Measurements from ENCODE around the gene CFAP57.

CFAP57 gene

DNA sequence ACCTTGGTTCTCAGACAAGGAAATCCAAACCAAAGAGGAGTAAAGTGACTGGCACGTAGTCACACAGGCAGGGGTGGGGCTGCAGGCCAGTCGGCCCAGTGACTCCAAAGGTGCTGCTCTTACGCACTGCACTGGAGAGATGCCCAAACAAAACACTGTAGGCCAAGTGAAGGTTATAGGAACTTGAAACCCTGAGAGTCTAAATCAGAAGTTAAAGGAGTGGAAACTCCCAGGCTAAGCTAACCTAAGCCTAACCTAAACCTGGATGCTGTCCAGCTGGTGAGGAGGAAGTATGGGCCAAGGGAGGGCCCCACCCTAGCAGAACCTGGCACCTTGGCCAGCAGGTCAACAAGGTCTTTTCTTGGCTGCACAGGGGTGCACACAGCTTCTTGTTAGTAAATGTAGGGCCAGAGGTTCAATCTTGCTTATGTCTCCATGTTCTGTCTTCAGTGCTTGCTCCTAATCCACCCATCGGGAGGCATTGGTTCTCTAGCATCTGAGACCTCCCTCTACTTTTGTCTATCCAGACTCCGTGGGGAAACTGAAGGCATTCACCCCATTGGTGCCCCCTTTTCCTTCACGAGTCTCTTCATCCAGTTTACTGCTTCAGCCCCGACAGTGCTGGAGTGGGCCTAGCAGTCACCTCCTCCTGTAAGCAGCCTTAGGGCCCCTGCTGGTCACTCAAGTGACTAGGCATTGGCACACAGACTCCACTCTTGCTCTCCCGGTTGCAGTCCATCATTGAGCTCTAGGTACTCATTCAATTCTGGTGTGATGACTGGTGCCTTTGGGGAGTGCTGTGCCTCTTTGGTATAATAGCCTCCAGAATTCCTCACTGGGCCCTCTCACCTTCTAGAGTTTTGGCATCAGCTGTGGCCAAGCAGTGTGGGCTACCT lies 84.8 kb downstream of the CFAP57 start:
- no peak for DNase-seq

DNA sequence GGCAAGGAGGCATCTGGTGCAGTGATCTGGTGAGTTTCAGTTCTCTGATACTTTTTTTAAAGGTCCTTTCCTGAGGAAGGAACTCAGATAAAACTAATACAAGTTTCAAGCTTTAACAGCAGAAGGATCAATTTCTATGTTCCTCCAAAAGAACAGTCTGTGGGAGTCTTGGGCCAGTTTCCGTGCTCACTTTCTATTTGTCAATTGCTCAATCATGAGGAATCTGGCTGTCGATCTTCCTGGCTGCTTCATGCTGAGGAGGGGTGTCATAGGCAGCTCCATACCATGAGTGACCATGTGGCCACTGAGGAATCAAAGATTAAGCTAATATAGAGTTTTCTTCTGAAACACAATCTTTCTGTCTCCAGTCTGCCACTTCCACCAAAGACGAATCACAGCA lies 86.2 kb downstream of the CFAP57 start:
- DNase-seq = no peak

DNA sequence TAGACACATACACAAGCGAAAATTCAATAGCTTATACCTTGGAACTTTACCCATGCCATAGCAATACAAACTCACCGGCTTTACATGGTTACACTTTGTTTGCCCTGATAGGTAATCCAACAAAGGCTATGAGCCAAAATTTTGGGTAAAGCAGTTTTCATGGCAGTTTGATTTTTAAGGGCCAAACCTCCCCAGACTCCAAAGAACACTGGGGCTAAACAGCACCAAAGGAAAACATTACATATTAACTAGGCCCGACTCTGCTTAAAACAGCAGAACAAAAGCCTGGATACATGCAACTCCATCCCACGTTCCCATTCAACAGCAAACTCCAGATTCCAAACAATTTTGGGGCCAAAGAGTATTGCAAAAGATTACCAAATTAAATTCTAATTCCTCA lies 93.3 kb downstream of the CFAP57 start:
- no peak for DNase-seq

DNA sequence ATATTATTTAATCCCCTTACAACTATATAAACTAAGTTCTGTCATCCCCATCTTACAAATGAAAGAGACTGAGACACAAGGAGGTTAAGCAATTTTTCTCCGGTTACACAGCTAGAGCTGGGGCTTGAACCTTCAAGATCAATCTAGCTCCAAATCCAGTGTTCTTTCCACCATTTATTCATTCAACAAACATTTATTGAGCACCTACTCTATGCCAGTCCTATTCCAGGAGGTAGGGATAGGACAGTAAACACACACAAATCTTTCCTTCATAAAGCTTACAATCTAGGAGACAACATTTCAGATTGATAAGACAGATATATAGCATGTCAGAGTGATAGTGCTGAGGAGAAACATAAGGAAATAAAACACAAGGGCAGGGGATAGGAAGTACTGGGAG lies 94.8 kb downstream of the CFAP57 start:
- DNase-seq = no peak

DNA sequence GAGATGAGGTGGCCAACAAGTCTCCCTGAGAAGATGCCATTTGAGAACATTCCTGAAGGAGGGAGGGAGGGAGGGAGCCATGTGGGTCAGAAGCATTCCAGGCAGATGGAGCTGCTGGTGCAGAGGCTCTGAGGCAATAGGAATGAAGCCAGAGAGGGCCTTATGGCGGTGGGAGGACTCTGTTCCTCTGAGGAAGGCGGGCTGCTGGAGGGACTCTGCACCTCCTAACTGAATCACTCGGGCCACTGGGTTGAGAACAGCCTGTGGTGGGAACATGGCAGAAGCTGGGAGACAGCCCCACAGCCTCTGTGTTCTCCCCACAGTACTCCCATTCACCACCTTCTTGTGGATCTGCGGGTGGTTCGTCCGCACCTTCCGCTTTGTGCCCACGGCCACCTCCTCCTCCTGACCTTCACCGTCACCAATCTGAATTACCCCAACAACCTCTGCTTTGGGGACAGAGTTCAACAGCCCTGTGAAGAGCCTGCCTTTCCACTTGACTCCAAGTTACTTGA lies 95.2 kb downstream of the CFAP57 start:
- no peak for DNase-seq

DNA sequence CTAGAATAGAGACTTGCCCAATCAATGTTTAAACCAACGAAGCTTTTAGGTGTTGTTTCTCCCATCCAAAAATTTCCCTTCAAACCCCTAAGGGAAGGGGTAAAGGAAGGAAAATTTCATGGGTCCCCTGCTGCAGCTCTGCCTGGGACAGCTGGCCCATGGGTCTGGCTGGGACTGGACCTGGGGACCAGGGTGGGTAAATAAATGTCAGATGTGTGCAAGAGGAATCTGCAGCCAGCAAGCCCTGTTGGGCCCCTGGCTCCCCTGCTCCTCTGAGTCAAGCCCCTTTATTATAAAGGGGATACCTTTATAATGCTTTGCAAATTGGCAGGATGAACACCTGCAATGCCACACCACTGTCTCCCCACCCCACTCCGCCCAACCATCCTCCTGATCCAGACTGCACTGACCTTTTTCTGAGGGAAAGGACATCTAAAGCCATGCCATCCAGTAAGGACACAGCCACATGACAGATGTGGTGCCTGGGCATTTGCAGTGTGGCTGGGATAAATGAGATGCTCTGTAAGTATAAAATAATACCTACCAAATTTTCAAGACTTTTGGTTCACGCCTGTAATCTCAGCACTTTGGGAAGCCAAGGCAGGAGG lies 95.8 kb downstream of the CFAP57 start:
- no peak for DNase-seq

DNA sequence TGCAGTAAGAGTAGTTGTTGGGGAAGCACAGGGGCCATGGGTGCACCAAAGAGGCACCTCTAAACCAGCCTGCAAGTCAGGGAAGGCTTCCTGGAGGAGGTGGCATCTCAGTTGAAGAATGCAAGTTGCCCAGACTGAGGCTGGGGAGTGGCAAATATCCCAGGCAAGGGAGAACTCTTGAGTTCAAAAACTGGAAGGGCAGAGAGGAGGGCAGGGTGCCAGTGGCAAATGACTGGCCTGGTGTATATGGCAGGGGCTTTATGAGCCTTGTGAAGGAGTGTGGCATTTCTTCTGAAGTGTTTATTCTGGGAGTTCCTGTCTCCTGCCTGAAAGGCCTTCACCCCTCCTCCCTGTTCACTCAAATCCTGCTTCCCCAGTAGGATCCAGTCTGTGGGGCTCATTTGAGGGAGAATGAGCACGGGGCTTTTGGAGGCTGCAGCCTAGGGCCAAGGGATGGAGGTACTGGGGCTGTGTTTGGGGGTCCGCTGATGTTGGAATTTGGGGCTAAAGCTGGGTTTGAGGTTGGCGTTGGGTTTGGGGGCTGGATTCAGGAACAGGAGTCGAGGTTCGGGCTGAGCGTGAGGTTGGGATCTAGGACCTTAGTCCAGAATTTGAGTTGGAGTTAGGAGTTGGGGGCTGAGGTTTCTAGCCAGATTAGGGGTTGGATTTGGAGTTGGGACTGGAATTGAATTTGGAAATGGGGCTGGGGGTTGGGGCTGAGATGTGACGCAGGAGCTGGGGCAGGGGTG lies 97.7 kb downstream of the CFAP57 start, which contains the start of gene TMEM125:
TMEM125 (plus strand) TSS at position 357 of the 749 bp plus-strand sequence. CDS start 2,740 bp downstream, outside the sequence.
- no peak for DNase-seq

DNA sequence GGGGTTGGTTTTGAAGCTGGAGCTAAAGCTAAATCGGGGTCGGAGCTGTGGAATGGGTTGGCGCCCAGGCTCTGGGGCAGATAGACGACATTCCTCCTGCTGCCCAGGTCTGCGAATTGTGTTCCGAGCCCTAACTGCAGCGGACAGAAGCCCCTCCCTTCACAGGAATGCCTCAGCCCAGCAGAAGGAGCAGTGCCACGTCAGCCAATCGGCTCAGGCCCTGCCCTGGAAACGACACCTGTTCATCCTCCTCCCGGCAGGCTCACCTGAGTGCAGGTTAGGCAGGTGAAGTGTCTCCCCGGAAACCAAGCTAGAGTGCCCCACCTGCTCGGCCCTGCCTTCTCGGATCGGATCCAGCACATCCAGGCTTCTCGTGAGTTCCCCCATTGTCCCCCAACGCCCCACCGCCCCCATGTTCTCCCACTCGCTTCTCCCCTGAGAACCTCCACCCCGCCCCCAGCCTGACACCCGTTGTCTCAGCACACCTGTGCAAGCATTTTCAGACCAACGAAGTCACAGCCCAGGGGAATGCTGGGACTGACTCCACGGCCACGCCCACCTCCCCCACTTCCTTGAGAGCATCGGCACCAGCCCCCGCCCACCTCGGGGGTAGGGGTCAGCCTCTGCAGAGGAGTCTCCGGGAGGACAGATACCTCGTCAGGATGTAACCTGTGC lies 98.4 kb downstream of the CFAP57 start:
- no peak for DNase-seq

DNA sequence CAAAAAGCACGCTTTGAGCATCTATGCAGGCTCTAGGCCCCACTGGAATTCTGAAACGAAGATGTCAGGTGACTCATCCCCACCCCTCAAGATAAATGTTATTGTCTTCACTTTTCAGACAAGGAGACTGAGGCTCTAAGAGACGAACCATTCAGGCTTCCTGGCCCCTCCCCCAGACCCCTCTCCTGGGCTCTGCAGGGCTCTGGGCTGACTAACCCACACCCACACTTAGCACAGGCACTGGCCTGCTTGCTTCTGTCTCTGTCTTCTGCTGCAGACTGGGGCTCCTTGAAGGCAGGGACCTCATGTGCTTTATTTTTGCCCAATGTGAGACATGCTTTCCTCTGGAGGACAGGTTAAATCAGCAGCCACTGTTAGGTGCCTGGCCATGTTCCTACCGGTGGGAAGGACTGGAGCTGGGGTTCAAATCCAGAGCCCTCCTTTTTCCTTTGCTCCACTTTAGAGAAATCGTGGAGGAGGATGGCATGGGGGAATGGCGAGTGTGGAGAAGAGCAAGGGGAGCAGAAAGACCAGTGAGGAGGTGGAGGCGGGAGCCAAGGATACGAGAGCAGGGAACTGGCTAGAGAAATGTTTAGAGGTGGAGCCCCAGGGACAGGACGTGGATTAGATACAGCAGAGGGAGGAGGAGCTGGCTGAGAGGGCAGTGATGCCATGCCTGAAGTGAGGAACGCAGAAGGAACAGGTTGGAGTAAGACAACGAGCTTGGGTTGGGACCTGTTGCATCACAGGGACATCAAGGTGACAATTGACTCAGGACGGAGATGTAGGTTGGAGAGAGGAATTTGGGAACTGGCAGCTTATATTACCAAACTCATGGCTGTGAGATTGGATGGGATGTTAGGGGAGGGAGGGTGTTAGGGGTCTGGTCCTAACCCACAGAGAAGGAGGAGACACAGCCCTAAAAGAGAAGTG lies 99.3 kb downstream of the CFAP57 start:
- no peak for DNase-seq

DNA sequence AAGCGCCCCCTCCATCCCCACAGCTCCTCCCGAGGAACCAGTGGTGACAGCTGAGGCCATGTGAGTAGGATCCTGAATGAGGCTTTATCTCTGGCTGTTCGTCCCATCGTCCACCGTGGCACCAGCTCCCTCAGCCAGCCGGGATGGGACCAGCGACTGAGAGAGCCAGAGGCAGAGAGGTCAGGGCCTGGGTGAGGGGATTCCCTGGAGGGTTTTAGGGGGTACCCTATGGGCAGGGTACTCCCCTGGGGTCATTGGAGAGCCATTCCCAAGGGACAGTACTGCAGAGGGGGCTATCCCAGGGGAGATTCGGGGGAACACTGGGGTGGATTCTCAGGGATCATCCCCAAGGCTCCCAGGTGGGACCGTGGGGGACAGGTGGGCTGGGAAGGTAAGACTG lies 100.0 kb downstream of the CFAP57 start:
- DNase-seq = no peak

DNA sequence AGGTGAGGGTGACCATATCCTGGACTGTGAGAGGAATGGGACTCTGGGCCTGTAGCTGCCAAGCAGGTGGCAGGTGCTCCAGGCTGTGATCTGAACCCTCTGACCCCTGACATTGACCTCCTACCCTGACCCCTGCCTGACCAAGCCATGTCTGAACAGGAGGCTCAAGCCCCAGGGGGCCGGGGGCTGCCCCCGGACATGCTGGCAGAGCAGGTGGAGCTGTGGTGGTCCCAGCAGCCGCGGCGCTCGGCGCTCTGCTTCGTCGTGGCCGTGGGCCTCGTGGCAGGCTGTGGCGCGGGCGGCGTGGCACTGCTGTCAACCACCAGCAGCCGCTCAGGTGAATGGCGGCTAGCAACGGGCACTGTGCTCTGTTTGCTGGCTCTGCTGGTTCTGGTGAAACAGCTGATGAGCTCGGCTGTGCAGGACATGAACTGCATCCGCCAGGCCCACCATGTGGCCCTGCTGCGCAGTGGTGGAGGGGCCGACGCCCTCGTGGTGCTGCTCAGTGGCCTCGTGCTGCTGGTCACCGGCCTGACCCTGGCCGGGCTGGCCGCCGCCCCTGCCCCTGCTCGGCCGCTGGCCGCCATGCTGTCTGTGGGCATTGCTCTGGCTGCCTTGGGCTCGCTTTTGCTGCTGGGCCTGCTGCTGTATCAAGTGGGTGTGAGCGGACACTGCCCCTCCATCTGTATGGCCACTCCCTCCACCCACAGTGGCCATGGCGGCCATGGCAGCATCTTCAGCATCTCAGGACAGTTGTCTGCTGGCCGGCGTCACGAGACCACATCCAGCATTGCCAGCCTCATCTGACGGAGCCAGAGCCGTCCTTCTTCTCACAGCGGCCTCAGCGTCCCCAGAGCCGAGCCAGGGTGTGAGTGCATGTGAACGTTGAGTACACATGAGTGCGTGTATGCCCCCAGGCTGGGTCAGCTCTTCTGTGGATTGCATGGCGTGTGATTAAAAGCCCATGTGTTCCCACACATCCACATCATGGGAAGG lies 100.7 kb downstream of the CFAP57 start:
- no peak for DNase-seq

DNA sequence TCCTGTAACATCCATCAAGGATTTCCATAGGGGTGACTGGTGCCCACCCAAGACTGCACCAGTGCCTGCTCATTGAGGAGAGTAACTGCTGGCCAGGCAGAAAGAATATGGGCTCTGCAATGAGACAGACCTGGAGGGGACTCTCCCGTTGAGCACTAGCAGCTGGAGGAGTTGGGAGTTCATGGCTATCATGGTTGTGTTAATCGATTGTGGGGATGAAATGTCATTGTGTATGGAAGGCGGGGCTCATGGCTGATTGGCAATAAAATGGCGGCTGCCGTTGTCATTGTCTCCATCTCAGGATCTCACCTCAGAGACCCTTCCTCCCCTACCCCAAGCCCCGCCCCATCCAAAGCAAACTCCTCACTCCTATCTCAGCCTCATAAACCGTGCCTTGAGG lies 101.6 kb downstream of the CFAP57 start:
- no peak for DNase-seq

DNA sequence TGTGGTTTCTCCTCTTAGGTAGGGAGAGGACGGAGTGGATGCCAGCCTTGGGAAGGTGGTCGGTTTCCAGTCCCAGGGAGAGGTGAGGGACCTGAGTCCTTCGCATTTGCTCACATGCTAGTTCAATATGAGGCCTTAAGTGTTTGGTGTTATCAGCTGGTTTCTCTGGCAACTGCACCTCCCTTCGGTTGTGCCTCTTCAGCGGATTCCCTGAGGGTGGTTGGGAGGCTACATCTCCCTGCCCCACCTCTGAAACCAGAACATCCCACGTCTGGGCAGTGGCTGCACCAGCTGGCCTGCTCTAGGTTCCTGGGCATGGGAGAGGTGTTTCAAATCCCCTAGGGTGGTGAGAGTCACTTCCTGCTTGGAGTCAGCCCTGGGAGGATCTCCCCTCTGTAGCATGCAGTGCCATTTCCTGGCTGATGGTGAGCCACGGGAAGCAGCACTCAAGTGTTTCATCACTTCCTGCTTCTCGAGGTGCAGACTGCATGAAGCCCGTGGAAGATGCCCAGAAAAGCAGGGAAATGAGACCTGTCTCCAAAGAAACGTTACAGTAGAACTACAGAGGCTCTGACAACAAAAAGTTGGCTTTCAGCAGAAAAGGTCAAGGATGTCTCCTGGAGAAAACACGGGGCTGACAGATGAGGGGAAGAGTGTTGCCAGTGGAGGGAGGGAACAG lies 102.1 kb downstream of the CFAP57 start:
- DNase-seq = no peak

DNA sequence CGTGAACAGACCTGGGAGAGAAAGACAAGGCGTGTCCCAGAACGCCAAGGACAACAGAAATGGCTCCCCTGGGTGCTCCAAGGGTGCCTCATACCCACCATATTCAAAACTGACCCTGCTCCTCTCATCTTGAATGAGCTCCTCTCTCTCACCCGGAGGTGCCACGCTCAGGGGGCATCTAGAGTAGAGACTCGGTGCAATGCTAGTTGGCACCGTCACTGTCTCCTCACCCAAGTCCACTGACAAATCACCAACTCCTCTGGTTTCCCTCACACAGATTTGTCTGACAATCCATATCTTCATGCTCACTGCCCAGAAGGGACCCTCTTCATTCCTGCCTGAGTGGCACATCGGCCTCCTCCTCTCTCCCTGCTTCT lies 102.7 kb downstream of the CFAP57 start:
- DNase-seq = no peak

DNA sequence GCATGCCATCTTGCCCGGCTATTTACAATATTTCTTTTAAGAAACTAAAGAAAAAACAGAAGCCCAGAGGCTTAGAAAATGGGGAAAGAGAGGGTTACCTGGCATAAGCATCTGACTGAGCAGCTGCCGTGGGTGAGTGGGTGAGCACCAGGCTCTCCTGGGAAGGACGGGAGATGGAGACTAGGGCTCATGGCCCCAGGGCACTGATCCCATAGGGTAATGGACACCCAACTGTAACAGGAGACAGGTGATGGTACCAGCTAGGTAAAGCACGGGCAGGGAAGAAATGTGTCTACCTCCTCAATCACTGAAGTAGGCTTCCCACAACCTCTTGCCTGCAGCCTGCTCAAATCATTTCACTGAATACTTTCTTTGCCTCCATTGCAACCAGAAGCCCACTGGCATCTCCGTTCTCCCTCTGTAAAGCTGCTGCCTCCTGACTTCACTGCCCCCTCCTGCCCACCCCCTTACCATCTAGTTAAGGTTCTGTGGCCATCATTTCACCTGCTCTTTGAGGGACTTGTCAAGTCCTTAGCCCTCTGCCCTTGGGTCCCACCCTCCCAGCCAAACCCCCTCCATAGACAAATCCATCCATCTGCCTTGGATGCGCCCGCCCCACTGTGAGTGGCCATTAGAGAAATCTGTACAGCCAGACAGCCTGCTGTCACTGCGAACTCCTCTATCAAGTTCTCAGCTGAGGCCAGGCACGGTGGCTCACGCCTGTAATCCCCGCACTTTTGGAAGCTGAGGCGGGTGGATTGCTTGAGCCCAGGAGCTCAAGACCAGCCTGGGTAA lies 103.9 kb downstream of the CFAP57 start:
- DNase-seq = no peak

DNA sequence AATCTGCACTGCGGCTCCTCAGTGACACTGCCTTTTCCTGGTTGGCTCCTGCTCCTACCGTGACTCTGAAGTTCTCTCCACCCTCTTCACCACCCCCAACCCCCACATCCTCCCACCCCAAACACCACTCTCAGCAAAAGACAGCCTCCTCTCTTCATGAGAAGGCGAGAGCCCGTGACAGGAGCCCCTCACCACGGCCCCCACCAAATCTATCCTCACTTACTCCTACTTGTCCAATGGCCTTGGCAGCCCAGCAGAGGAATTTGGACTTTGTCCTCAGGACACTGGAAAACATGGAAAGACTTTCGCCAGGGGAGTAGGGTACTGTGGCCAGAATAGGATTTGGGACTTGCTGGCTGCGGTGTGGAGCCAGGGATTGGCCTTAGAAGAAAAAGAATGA lies 104.5 kb downstream of the CFAP57 start:
- no peak for DNase-seq

DNA sequence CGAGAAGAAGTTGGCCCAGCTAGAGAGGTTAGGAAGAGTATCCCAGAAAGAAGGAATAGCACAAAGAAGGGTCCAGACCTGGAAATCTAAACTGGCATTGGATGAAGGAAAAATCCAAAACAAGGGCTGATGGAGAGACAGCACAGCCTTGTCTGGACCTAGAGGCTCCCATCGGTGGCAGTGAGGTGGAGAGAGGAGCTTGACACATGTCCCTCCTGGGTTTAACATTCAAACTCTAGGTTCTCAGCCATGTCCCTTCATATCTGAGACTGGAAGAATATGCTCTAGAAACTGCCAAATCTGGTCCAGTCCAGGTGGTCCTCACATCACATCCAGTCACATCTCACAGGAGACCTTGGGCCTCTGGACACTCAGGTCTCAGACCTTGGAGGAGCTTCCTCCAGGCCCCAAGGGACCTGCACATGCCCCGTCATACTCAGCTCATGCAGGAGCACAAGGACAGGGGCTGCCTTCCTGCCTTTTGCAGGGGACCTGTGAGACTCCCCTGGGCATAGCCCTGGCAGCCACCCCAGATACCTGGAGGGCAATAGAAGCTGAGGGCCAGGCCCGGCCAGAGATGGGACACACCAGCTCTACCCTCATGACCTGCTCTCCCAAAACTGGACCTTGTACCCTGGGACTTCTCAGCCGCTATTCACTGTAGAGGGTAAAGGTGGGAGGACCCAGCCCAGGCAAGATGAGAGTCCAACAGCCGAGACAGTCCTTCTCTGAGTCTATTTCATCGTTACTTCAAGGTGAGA lies 105.2 kb downstream of the CFAP57 start:
- DNase-seq = no peak

DNA sequence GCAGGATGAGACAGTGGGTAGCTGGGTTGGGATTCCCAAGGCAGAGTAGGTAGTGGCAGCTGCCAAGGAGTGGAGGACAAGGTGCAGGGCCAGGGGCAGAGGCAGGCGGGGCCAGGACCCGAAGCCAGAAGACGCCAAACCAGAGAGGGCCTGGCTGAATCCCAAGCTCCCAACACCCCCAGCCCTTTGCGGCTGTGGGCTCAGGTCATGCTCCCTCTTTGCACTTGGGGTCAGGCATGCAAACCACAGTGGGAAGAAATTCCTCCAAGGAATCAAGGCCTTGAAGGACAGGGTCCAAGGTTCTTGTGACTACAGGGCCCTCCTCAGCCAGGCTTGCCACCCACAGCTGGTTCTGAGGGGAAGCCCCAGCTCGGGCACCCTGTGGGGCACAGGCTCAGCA lies 107.0 kb downstream of the CFAP57 start:
- no peak for DNase-seq

Data from NCI-H524 treated with DMSO at 0.1 percent for 48 hours (cell line).